ENCODE data around the gene WFIKKN1. TPM values are rescaled to one million over a fixed set of nuclear protein-coding genes. Genes with fewer than 3 reads are reported as not detected.

WFIKKN1 gene
- total and polyA plus RNA-seq, 2 experiments from 2014 or later = 3.5 to 6.8 TPM

DNA sequence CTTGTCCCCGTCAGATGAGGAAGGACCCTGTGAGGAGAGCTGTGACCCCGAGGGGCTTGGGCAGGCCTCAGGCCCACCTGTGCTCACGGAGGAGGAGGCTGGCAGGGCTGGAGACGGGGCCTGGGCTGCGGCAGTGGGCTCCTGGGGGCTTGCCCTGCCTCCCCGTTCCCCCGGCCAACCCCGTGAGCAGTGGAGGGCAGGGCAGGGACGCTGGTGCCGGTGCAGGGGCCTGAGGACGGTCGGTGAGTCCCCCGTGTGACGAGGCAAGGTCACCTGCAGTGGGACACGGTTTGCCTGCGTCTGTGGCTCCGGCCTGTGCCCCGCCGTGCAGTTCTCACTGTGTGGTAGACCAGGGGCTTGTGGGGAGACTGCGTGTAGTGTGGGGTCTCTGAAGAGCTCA, 28.8 kb downstream of the WFIKKN1 start (continued):
- TF ChIP-seq, protein P1, sequence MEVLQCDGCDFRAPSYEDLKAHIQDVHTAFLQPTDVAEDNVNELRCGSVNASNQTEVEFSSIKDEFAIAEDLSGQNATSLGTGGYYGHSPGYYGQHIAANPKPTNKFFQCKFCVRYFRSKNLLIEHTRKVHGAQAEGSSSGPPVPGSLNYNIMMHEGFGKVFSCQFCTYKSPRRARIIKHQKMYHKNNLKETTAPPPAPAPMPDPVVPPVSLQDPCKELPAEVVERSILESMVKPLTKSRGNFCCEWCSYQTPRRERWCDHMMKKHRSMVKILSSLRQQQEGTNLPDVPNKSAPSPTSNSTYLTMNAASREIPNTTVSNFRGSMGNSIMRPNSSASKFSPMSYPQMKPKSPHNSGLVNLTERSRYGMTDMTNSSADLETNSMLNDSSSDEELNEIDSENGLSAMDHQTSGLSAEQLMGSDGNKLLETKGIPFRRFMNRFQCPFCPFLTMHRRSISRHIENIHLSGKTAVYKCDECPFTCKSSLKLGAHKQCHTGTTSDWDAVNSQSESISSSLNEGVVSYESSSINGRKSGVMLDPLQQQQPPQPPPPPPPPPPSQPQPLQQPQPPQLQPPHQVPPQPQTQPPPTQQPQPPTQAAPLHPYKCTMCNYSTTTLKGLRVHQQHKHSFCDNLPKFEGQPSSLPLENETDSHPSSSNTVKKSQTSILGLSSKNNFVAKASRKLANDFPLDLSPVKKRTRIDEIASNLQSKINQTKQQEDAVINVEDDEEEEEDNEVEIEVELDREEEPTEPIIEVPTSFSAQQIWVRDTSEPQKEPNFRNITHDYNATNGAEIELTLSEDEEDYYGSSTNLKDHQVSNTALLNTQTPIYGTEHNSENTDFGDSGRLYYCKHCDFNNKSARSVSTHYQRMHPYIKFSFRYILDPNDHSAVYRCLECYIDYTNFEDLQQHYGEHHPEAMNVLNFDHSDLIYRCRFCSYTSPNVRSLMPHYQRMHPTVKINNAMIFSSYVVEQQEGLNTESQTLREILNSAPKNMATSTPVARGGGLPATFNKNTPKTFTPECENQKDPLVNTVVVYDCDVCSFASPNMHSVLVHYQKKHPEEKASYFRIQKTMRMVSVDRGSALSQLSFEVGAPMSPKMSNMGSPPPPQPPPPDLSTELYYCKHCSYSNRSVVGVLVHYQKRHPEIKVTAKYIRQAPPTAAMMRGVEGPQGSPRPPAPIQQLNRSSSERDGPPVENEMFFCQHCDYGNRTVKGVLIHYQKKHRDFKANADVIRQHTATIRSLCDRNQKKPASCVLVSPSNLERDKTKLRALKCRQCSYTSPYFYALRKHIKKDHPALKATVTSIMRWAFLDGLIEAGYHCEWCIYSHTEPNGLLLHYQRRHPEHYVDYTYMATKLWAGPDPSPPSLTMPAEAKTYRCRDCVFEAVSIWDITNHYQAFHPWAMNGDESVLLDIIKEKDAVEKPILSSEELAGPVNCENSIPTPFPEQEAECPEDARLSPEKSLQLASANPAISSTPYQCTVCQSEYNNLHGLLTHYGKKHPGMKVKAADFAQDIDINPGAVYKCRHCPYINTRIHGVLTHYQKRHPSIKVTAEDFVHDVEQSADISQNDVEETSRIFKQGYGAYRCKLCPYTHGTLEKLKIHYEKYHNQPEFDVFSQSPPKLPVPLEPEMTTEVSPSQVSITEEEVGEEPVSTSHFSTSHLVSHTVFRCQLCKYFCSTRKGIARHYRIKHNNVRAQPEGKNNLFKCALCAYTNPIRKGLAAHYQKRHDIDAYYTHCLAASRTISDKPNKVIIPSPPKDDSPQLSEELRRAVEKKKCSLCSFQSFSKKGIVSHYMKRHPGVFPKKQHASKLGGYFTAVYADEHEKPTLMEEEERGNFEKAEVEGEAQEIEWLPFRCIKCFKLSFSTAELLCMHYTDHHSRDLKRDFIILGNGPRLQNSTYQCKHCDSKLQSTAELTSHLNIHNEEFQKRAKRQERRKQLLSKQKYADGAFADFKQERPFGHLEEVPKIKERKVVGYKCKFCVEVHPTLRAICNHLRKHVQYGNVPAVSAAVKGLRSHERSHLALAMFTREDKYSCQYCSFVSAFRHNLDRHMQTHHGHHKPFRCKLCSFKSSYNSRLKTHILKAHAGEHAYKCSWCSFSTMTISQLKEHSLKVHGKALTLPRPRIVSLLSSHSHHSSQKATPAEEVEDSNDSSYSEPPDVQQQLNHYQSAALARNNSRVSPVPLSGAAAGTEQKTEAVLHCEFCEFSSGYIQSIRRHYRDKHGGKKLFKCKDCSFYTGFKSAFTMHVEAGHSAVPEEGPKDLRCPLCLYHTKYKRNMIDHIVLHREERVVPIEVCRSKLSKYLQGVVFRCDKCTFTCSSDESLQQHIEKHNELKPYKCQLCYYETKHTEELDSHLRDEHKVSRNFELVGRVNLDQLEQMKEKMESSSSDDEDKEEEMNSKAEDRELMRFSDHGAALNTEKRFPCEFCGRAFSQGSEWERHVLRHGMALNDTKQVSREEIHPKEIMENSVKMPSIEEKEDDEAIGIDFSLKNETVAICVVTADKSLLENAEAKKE (CRISPR knock-in tag; IDR thresholded peaks at IDR 0.05) = no peak
- no peak for TF ChIP-seq ZNF331 (CRISPR knock-in tag; IDR thresholded peaks at IDR 0.05; ENCODE audit: low read depth)
- TF ChIP-seq, protein P2, sequence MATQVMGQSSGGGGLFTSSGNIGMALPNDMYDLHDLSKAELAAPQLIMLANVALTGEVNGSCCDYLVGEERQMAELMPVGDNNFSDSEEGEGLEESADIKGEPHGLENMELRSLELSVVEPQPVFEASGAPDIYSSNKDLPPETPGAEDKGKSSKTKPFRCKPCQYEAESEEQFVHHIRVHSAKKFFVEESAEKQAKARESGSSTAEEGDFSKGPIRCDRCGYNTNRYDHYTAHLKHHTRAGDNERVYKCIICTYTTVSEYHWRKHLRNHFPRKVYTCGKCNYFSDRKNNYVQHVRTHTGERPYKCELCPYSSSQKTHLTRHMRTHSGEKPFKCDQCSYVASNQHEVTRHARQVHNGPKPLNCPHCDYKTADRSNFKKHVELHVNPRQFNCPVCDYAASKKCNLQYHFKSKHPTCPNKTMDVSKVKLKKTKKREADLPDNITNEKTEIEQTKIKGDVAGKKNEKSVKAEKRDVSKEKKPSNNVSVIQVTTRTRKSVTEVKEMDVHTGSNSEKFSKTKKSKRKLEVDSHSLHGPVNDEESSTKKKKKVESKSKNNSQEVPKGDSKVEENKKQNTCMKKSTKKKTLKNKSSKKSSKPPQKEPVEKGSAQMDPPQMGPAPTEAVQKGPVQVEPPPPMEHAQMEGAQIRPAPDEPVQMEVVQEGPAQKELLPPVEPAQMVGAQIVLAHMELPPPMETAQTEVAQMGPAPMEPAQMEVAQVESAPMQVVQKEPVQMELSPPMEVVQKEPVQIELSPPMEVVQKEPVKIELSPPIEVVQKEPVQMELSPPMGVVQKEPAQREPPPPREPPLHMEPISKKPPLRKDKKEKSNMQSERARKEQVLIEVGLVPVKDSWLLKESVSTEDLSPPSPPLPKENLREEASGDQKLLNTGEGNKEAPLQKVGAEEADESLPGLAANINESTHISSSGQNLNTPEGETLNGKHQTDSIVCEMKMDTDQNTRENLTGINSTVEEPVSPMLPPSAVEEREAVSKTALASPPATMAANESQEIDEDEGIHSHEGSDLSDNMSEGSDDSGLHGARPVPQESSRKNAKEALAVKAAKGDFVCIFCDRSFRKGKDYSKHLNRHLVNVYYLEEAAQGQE (IDR thresholded peaks at IDR 0.05; ENCODE audit: unreplicated experiment) = no peak

DNA sequence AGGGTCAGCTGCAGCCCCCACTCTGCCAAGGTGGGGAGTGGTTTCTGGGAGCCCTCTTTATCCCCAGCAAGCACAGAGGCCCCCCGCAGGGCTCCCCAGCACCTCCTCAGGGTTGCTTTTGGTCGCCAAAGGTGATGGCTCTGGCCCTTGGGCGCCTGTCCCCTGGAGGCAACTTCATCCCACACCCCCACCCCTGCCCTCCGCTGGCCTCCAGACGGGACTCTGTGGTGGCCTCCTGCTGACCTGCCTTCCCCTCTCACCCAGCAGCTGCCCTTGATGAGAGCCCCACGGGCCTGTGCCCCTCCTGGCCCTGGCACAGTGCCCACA, 29.3 kb downstream of the WFIKKN1 start:
- H3K36me3 ChIP-seq (ENCODE audit: insufficient read depth) = no peaks in the 10 kb centered on the region
- H3K9me2 ChIP-seq (ENCODE audit: insufficient read depth) = no peaks in the 10 kb centered on the region
- no peaks in the 10 kb centered on the region for H3K79me2 ChIP-seq (replicated peaks; ENCODE audit: insufficient read depth)
- DNase-seq (ENCODE audit: low spot score) (no peak), ATAC-seq (no peak)
- TF ChIP-seq, protein P1 (CRISPR knock-in tag; IDR thresholded peaks at IDR 0.05) = no peak
- Mint-ChIP-seq H3K27me3 (ENCODE audit: insufficient read depth, low read depth, poor library complexity) (peaks cover 4% of the 10 kb centered on the region), H3K4me3 (no peak overlapping the region), H3K36me3 (ENCODE audit: low read depth) (peaks cover 8% of the 10 kb centered on the region; the same call in 1 of the 3 replicates), H3K9me3 (no peaks in the 10 kb centered on the region), H3K4me1 (no peaks in the 10 kb centered on the region), H3K27ac (no peak overlapping the region)
- H3K4me3 ChIP-seq = no peak overlapping the region
- H3K27ac ChIP-seq (ENCODE audit: low read depth) = no peak overlapping the region
- H3K27me3 ChIP-seq (ENCODE audit: insufficient read depth) = no peaks in the 10 kb centered on the region
- no peak overlapping the region for H2AFZ ChIP-seq
- no peaks in the 10 kb centered on the region for H4K20me1 ChIP-seq (replicated peaks; ENCODE audit: insufficient read depth)
- H3F3A ChIP-seq (replicated peaks; ENCODE audit: low read depth) = no peaks in the 10 kb centered on the region
- H3K4me1 ChIP-seq (ENCODE audit: insufficient read depth) = no peaks in the 10 kb centered on the region
- H3K4me2 ChIP-seq = peak overlapping the region; percentile 48; the same call in 1 of the 2 replicates

Data from GM23338 (cell line).